MV-4-11 (cell line): ENCODE measurements around the gene TSPAN4.

ENCODE experiments used
- DNase-seq: peaks from one replicate; lab custom pipeline; 2025; lab: John Stamatoyannopoulos, UW

Gene TSPAN4

GRCh38 chr11:824292-824880, 18.3 kb upstream of the TSPAN4 start:
- DNase-seq = no peak

- no peak for DNase-seq
Observed at GRCh38 chr11:824942-825341, 17.7 kb upstream of the TSPAN4 start.

- no peak for DNase-seq
Observed at GRCh38 chr11:825366-826226, 17.1 kb upstream of the TSPAN4 start.

GRCh38 chr11:826227-826621, 16.4 kb upstream of the TSPAN4 start:
- DNase-seq = no peak

- no peak for DNase-seq
Observed at GRCh38 chr11:826836-827145, 15.9 kb upstream of the TSPAN4 start.

DNA sequence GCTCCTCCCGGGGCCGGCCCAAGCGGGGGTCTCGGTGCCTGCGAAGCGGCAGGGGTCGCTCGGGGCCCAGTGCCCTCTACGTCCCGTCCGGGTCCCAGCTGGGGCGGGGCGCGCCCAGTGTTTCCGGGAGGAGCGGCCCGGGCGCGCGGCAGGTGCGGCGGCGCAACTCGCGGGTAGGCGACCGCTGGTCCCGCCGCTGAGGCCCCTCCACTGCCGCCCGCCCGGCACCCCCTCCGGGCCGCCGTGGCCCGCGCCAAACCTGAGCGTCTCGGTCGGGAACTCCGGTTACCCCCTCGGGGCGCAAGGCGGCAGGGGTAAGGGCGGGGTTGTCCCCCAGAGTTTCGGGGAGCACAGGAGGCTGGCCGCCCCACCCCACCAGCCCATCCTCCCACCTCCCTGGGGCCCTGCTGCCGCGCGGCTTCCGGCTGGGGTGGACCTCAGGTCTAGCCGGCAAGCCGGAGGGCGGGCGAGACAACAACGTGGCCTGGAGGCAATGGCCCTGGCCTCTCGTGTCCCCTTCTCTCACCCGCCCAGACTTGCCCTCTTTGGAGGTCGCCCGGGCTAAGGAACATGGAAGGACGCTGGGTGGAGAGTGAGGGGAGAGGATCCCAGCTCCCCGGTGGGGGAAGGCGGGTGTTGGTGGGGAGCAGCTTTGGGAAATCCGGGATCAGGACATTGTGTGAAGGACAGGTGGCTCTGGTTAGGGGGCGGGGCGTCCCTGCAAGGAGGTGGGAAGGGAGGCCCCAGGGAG, 15.3 kb upstream of the TSPAN4 start:
- no peak for DNase-seq

- DNase-seq = no peak
Observed at GRCh38 chr11:827897-828192, 14.8 kb upstream of the TSPAN4 start, which contains the start of gene CRACR2B. CRACR2B (plus strand) TSS chr11:827919; CDS start chr11:828608, 689 bp downstream.

GRCh38 chr11:828506-829175, 14.0 kb upstream of the TSPAN4 start:
- DNase-seq = no peak

DNA sequence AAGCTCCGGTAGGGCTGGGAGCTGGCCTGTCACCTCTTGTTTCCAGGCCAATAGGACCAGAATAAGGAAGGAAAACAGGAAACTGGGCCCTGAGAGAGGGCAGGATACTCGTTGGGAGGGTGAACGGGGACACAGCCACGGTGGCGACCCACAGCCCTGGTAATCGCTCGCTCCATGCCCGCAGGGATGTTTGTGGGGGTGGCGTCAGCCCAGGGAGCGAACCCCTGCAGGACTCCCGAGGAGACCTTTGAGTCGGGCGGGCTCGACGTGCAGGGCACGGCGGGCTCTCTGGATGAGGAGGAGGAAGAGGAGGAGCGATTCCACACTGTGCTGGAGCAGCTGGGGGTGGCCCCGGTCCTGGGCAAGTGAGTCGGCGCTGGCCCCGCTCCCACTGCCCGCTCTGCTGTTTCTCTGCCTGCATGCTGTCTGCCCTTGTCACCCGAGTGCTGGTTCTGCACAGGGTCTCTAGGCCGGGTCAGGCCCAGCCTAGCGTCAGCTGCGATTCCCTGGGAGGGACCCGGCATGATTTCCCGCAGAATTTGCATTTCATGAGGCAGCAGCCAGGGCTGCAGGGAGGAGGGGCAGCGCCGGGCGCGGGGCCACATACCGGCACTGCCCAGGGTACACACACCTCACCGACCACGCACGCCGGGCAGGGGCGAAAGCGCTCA, 13.3 kb upstream of the TSPAN4 start:
- DNase-seq = peak; percentile 17

- DNase-seq = no peak
Observed at GRCh38 chr11:829847-830294, 12.8 kb upstream of the TSPAN4 start.

DNA sequence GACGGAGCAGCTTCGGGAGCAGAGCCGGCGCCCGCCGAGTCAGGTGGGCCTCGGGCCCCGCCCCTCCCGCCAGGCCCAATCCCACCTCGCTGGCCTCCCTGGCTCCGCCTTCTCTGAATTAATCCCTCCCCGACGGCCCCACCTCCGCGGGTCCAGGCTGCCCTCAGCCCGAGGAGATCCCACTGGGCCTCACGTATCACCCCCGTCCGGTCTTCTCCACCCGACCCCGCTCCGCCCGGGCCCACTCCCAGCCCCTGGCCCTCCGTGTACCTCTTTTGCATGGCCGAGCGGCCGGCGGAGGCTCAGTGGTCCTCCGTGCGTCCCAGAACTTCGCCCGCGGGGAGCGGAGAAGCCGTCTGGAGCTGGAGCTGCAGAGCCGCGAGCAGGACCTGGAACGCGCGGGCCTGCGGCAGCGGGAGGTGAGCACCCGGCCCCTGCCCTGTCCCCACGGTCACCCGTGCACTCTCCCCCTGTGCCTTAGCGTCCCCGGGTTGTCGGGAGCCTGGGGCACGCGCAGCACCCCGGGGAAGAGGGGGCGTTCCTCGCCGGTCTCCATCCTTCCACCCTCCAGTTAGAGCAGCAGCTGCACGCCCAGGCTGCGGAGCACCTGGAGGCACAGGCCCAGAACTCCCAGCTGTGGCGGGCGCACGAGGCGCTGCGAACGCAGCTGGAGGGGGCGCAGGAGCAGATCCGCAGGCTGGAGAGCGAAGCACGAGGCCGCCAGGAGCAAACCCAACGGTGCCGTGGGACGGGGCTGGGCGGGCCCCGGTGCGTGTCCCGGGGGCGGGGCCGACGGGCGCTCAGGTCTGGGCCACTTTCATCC, 12.1 kb upstream of the TSPAN4 start:
- DNase-seq = no peak

DNA sequence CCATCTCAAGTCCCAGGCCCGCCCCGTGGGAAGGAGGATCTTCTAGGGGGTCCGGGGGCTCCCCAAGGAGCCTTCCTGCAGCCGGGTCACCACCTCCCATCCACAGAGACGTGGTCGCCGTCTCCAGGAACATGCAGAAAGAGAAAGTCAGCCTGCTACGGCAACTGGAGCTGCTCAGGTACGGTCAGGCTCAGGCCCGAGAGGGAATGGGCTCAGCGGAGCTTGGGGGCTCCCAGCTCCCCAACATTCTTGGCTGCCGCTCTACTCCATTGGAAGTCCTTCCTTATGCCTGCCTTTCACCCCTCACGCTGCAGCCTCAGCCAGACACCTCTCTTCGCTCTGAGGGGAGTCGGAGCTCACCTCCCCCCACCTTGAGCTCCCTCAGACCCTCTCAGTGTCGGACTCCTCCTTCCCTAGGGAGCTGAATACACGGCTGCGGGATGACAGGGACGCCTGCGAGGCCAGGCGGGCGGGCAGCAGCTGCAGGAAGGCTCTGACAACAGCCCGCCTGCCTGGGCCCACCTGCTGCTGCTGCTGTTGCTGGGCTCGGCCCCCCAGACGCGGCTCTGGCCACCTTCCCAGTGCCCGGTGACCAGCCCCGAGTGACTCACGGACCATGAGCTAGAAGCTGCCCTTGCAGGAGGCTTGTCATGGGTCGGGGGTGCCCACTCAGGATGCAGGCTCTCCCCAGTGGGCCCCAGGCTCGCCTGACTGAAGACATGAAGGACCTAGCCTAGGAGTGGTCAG, 11.4 kb upstream of the TSPAN4 start:
- no peak for DNase-seq

DNA sequence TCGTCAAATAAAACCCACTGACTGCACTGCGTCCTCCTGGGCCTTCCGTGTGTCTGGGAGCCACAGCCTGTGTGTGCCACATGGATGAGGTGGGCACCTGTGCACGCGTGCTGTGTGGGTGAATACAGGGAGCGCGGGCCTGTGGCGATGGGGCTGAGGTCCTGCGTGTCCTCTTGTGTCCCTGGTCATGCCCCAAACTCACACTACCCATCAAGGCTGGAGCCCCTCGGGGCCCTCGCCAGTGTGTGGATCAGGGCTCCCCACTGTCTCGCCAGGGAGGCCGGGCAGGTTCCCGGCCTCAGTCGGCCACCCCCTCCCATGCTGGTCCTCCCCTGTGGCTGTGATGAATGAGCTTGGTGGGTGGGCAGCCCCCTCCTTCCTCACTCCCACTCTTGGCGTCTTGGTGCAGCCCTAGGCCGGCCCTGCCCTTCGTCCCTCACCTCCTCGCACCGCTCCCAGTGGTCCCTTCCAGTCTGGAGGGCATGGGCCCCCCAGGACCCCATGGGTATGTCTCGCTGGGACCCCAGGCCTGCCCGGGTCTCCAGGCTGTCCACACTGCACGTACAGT, 10.6 kb upstream of the TSPAN4 start:
- DNase-seq = no peak

DNA sequence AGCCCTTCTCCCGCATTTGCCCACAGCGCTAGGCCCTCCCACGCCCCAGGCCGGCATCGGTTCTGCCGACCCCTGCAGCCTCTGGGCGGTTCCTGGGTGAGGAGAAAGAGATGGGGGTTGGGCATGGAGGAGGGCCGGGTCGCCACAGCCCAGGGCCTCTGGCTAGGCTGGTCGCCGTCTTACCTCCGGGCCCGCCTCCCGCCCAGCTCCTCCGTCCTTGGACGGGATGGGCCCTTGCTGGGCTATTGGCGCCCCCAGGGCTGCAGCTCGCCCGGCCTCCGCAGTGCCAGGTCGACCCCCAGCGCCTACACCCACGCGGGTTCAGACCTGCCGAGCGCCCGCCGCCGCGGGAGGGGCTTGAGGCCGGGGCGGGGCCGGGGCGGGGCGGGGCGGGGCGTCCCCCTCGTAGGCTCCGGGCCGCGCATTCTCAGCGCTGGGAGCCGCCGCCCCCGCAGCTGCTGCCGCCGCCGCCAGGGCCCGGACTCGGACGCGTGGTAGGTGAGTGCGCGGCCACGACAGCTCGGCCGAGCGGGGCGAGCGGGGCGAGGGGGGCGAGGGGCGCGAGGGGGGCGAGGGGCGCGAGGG, 10.0 kb upstream of the TSPAN4 start, which contains the start of gene CD151:
CD151 (plus strand) TSS at position 424 of the 585 bp plus-strand sequence. CDS start 3,118 bp downstream, outside the sequence.
- peak; percentile 25 for DNase-seq

DNA sequence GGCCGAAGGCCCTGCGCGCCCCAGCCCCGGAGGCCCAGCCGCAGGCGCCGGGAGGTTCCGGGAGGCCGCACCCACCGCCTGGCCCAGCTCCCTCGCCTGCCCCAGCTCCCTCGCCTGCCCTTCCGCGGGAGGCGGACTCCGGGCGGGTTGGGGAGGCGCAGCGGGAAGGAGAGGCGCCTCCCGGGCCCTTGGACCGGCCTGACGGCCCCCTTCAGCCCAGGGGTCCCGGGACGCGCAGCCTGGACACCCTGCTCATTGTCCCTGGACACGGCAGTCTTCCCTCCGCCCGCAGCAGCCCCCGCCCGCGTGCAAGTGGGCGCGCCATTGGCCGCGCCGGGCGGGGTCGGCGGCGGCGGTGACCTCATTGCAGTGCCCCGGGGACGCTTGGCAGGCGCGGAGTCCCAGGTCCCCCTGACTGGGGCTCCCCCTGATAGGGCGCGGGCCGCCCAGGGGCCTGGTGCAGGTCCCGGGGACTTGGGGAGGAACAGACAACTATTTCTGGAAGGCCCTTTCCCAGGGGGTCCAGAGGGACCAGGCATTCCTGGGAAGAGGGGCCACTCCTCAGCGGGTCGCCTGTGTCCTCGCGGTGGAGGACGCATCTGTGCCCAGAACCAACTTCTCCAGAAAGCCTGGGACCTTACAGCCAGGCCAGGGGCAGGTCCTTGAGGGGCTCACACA, 9.4 kb upstream of the TSPAN4 start:
- DNase-seq = no peak

GRCh38 chr11:833849-834311, 8.8 kb upstream of the TSPAN4 start:
- peak; percentile 7 for DNase-seq

DNA sequence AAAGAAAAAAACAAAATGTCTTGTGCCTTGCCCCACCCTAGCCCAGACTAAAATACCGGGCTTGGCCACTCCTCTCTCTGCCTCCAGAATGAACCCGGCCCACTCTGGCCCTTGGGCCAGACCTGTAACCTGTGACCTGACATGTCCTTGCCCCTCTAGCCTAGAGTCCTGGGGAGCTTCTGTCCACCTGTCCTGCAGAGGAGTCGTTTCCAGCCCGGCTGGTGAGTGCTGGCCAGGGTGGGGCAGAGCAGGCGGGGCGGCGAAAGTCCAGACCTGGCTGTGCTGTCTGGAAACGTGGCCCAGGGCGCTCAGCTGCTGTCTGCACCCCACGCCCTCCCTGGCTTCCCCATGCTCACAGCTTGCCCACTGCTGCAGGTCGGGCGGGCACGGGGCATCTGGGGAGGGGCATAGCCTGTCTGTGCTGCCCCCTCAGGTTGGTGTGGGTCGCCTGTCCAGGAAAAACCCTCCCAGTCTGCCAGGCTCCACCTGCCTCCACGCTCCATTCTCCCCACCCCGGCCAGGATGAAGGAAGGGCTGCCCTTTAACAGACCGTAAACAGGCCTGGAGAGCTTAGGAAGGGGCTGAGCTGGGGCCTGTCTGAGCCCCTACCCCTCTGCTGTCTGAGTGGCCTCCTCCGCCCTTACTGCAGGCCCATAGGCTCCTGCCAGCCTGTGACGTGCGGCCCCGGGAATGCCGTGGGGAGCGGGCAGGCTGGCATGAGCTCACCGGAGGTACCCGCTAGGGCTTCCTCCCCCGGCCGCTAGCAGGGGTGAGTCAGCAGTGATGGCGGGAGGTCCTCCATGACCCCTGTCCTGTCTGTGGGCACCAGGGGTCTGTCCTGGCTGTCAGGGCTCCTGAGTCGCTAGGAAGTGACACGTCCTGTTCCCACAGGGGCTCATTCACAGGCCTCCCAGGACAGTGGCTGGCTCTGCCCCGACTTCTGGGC, 8.0 kb upstream of the TSPAN4 start:
- DNase-seq = peak; percentile 31

DNA sequence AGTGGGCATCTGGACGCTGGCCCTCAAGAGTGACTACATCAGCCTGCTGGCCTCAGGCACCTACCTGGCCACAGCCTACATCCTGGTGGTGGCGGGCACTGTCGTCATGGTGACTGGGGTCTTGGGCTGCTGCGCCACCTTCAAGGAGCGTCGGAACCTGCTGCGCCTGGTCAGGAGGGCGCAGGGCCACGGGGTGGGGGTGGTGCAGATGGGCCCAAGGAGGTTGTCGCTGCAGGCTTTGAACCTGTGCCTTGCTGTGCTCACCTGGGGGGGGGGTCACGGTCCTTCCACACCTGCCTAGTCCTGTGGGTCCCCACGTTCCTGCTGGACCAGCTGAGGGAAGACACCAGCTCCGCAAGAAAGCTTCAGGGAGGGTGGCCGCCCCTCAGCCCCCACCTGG, 6.4 kb upstream of the TSPAN4 start:
- no peak for DNase-seq
